PFSK-1 (cell line): ENCODE measurements around the gene EWSR1.

ENCODE experiments used
- POLR2AphosphoS5 ChIP-seq: IDR thresholded peaks from 2 replicates; pipeline ENCODE4 v1.6.1; 2012; ENCODE audit warnings: low read depth, mild to moderate bottlenecking, control low read depth, low read length, moderate library complexity
- SIN3A ChIP-seq: IDR thresholded peaks from 2 replicates; pipeline ENCODE4 v1.6.1; 2012; ENCODE audit warnings: mild to moderate bottlenecking, low read length, moderate library complexity, borderline replicate concordance; ENCODE audit not compliant: insufficient read depth
- TAF1 ChIP-seq: IDR thresholded peaks from 2 replicates; pipeline ENCODE4 v1.6.1; 2012; ENCODE audit warnings: low read length, control low read depth, borderline replicate concordance; ENCODE audit not compliant: insufficient read depth
- TF ChIP-seq, protein P1 (sequence below), 2 experiments: IDR thresholded peaks; 2 replicates each; pipeline versions ENCODE4 v1.6.1 to v1.8.0; 2011 to 2012; ENCODE audit warnings: low read depth in 2 of 2, low read length in 2 of 2, control low read depth in 1 of 2, inconsistent platforms in 1 of 2, mild to moderate bottlenecking in 1 of 2, moderate library complexity in 1 of 2; ENCODE audit not compliant: insufficient read depth in 1 of 2

GRCh38 chr22:29330291-29330690 is 62.2 kb downstream of the EWSR1 start:
- TF ChIP-seq POLR2AphosphoS5 (no peak), TAF1 (no peak), SIN3A (no peak)
- TF ChIP-seq, protein P1, sequence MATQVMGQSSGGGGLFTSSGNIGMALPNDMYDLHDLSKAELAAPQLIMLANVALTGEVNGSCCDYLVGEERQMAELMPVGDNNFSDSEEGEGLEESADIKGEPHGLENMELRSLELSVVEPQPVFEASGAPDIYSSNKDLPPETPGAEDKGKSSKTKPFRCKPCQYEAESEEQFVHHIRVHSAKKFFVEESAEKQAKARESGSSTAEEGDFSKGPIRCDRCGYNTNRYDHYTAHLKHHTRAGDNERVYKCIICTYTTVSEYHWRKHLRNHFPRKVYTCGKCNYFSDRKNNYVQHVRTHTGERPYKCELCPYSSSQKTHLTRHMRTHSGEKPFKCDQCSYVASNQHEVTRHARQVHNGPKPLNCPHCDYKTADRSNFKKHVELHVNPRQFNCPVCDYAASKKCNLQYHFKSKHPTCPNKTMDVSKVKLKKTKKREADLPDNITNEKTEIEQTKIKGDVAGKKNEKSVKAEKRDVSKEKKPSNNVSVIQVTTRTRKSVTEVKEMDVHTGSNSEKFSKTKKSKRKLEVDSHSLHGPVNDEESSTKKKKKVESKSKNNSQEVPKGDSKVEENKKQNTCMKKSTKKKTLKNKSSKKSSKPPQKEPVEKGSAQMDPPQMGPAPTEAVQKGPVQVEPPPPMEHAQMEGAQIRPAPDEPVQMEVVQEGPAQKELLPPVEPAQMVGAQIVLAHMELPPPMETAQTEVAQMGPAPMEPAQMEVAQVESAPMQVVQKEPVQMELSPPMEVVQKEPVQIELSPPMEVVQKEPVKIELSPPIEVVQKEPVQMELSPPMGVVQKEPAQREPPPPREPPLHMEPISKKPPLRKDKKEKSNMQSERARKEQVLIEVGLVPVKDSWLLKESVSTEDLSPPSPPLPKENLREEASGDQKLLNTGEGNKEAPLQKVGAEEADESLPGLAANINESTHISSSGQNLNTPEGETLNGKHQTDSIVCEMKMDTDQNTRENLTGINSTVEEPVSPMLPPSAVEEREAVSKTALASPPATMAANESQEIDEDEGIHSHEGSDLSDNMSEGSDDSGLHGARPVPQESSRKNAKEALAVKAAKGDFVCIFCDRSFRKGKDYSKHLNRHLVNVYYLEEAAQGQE (IDR thresholded peaks at IDR 0.05; ENCODE audit: insufficient read depth in 1 of 2, low read depth in 2 of 2, low read length in 2 of 2) = no peak
